H1 (cell line): ENCODE measurements around the gene OSTF1.

Experiments
- HDAC2 ChIP-seq, 2 experiments: fragments of 300-600 bp in 1 of 2; sonication (generic) in 1 of 2; IDR thresholded peaks; 2 replicates each; pipeline ENCODE4 v1.6.1; 2011 to 2012; ENCODE audit warnings: low read depth in 2 of 2, low read length in 2 of 2, mild to moderate bottlenecking in 2 of 2, moderate library complexity in 2 of 2, borderline replicate concordance in 1 of 2, inconsistent platforms in 1 of 2
- POLR2A ChIP-seq, 2 experiments: IDR thresholded peaks; 1 replicate in 1 of 2; 2 replicates in 1 of 2; pipeline ENCODE4 v1.6.1; 2011; ENCODE audit warnings: low read depth in 2 of 2, low read length in 2 of 2, mild to moderate bottlenecking in 2 of 2; ENCODE audit errors: control extremely low read depth in 1 of 2

- TF ChIP-seq HDAC2 (IDR thresholded peaks at IDR 0.05; ENCODE audit: borderline replicate concordance in 1 of 2, low read depth in 2 of 2, low read length in 2 of 2), result no peak
- TF ChIP-seq POLR2A (IDR thresholded peaks at IDR 0.05; ENCODE audit: control extremely low read depth in 1 of 2, low read depth in 2 of 2, low read length in 2 of 2), result no peak
Measured at GRCh38 chr9:75064307-75065025, 23.8 kb upstream of the OSTF1 start.
